GM20431 (cell line): ENCODE results near the gene GAB3.

Experiments
- in situ Hi-C: fragments of 300-500 bp; cut with MseI, MboI; formaldehyde crosslinking; loops from one replicate; pipeline ENCODE4 v1.15.0; 2020; ENCODE audit warnings: low sequenced_read_pairs; ENCODE audit not compliant: unreplicated experiment

GAB3 gene, protein sequence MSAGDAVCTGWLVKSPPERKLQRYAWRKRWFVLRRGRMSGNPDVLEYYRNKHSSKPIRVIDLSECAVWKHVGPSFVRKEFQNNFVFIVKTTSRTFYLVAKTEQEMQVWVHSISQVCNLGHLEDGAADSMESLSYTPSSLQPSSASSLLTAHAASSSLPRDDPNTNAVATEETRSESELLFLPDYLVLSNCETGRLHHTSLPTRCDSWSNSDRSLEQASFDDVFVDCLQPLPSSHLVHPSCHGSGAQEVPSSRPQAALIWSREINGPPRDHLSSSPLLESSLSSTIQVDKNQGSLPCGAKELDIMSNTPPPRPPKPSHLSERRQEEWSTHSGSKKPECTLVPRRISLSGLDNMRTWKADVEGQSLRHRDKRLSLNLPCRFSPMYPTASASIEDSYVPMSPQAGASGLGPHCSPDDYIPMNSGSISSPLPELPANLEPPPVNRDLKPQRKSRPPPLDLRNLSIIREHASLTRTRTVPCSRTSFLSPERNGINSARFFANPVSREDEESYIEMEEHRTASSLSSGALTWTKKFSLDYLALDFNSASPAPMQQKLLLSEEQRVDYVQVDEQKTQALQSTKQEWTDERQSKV

DNA sequence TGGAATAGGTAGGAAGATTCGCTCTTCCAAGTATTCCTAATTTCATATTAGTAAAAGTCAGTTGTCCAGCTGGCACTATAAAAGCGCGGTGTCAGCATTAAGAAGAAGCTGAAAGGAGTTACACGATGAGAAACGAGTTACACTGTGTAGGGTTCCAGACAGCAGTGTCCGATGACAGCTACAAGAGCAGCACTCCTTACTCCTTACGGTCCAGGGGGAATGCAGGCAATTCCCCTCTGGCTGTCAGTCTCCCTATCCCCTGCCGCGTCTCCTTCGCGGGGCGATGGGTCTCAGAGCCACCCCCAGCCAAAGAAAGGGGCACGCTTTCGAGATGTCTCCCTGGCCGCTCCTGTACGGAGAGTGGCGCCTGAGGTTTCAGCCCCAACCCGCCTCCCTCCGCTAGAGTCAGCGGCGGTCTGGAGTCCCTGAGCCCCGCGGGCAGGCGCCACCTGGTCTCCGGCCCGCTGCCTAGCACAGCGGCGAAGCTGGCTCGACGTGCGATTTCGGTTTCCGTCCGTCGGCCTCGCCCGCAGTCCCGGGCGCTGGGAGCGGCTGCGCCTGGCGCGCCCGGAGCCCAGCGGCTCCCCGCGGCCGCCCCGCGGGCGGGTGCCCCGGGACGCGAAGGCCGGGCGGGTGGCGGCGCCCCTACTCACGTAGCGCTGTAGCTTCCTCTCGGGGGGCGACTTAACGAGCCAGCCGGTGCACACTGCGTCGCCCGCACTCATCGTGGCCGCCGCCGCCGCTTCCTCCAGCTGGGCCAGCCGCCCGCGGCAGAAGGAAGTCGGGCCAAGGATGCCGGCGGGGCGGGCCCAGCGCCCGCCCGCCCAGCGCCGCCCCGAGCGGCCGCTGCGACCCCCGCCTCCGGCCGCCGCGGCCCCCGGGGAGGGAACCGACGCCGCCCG, at the start of gene GAB3:
TSS of gene GAB3 (minus strand) at position 777 of the 902 bp plus-strand sequence. CDS start at position 725, 52 bp downstream.
- in situ Hi-C loops, result no loop called here

DNA sequence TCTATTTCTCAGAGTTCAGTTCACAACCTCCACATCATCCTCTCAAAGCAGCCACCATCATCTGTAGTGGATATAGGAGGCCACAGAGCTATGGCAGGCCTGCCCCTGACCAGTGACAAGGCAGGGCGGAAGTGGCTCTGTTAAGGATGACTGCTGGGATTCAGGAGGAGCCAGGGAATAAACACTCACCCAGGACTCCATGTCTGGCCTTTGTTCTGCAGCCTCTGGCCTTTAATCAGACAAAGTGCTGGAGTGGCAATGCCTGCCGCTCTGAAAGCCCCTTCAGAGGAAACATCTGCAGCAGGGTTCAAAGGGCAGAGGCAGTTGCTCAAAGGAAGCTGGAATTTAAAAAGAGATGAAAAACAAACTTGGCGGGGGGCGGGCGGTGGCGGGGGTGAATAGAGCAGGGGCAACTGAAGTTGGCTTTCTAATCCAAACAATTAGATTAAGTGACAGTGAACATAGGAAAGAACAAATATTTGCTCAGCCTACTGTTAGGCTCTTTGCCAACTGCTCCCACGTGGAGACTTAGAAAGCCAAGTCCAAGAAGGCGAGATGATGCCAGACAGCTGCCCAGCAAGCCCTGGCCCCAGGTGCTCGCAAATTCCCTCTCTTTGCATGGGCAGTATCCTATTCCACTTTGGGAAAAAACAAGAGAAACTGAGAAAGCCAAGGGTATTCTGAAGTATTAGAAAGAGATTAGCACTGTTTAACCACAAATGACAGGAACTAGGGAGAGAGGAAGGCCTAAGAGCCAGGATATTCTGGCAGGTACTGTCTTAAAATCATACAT, 48.9 kb upstream of the GAB3 start:
- in situ Hi-C loops, result no loop called here

DNA sequence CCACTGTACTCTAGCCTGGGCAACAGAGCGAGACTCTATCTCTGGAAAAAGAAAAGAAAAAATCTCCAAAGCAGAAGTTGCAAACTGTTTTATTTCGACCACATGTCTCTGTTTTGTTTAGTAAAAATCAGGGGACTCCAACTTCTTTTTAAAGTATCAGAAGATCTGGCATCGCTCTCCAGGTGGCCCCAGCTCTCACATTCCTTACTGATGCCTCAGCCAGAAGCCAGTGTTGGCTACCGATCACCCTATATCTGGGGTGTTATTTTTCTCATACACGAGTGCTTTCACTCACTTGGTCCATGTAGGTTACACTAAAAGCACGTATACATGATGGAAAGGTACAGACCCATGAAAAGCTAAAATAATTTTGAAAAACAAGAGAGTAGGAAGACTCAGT, 46.1 kb upstream of the GAB3 start:
- in situ Hi-C loops, result no loop called here

- in situ Hi-C loops, result no loop called here
Measured at GRCh38 chrX:154795016-154795415, 44.1 kb upstream of the GAB3 start.

DNA sequence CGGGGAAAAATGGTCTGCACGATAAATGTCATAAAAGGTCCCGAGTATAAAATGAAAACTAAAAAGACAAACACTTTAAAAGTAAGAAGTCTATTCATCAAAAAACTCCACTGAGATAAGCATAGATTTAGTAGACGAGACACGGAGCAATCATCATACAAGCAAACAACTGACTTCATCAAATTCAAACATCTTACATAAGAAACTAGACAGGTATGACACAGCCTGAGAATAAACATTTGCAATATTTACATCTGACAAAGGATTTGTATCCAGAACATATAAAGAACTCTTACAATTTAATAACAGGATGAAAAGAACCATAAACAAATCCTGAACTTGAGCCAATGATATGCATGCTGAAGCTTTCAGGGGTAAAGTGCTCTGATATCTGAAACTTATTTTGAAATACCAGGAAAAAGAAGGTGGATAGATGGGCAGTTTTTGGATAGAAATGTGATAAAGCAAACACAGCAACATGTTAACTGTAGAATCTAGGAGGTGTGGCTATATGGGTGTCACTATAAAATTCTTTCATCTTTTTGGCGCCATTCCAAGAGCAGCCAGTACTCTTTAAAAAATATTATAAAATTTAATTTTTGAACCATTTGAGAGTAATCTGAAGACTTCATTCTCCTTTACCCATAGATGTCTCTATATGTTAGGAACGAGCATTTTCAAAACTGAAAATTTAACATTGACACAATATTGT, 42.4 kb upstream of the GAB3 start:
- in situ Hi-C loops, result no loop called here

GRCh38 chrX:154791939-154792338, 41.1 kb upstream of the GAB3 start:
- in situ Hi-C loops, result no loop called here

DNA sequence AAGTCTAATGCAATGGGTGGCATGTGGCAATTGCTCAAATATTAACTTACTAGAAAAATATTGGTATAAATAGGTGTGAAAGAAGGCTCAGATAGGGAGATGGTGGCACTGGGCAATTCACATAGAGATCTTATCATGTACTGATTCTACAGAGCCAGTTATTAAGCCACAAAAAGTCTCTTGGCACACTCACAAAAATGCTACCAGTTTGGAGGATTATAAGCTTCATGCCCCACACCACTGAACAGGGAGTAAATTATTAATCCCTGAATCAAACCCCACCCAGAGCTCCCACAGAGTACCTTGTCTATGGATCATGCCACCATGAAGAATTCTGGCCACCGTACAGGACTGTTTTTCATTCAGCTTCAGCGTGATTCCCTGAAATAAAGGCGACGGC, 40.6 kb upstream of the GAB3 start:
- in situ Hi-C loops, result no loop called here

GRCh38 chrX:154785716-154786115, 34.8 kb upstream of the GAB3 start:
- in situ Hi-C loops, result no loop called here

DNA sequence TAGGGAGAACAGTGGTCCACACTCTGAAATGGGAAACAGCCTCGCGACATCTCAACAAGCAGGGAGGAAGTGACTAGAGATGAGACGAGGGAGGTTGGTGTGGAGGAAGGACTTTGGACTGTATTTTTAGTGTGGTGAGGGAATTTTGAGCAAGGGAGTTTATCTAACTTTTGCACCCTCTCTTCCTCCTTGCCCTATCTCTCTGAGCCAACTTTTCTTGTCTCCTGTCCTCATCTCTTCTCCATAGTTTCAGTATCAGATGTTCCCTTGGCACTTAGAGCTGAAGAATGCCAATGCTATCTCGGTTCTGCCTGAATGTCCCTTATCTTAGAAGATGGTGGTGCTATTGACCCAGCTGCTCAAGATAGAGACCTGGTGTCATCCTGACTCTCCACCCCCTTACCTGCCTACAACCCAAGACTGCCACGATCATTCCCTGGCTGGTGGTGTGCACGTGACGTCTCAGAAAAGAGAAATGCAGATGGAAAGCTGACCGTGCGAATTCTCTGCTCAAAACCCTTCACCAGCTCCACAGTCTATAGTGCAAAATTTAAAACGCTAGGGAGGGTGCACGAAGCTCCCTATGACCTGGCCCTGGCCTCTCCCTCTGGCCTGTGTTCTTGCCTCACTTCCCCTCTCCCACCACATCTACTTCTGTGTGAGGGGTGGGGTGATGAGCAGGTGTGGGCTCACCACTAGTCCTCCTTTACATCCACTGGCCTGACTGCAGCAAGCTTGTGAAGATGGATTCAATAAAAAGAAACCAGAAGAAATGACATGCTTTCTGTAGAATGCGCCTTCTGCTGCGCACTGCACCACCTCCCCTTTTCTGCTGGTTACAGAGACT, 33.5 kb upstream of the GAB3 start:
- in situ Hi-C loops, result no loop called here

- in situ Hi-C loops, result no loop called here
Measured at GRCh38 chrX:154780968-154781367, 30.1 kb upstream of the GAB3 start.

- in situ Hi-C loops, result no loop called here
Measured at GRCh38 chrX:154779261-154779660, 28.4 kb upstream of the GAB3 start.

DNA sequence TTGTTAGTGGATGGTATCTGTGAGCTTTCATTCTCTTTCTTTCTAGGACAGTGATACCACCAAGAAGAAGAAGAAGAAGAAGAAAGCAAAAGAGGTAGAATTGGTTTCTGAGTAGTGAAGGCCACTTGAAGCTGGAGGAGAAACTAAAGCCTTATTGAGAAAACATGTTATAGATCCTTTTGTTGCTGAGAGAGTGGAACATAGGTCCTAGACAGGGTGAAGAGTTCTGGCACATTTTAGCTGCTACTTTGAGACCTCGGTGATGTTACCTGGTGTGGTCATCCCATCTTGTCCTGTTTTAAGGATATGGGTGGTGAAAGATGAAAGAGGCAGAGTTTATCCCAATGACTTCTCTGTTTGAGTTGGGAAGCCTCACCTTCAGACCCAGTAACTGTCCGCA, 25.9 kb upstream of the GAB3 start:
- in situ Hi-C loops, result no loop called here

DNA sequence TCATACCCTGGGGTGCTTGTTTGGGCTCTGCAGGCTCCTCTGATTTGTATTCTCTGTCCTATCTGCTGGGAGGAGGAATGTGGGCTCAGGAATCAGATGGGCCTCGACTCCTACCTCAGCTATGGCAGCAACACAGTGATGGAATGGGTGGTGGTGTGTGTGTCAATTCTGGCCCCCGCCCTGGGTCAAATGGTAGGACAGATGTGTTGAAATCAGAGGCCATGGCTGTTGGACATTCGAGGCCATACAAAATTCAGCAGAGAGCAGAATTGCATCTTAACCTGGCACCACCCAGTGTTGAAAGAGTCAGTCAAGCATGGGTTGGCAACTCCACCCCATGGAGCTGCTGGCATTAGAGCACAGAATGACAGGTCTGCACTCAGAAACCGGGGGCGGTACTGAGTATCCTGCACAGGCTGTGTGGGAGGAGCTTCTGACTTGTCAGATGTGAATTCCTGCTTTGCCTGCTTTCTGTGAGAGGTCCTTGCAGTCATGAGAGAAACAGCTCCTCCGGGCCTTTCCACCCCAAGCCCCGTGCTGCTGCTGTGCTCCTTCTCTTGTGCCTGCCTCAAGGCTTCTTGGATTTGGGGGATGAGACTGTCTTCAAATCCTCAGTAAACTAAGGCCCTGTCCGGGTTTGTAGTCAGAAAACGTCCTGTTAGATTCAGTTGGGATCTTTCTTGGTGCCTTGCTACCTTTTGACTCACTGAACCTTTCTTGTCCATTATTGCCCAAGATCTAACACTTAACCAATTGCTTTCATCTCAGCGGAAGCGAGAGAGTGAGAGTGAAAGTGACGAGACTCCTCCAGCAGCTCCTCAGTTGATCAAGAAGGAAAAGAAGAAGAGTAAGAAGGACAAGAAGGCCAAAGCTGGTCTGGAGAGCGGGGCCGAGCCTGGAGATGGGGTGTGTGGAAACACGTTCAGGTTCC, 24.8 kb upstream of the GAB3 start:
- in situ Hi-C loops, result no loop called here

DNA sequence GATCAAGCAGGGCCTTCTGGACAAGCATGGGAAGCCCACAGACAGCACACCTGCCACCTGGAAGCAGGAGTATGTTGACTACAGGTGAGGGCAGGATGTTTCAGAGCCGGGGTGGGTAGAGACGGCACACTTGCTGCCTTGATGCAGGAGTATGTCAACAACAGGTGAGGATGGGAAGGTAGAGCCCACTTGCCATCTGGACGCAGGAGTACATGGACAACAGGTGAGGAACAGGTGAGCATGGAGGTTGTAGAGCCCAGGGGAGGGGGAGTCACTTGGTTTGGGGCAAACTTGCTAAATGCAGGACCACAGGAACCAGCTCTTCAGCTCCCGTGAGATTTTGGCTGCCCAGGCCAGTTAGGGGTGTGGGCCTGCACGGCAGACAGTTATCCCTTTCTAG, 23.7 kb upstream of the GAB3 start:
- in situ Hi-C loops, result no loop called here

DNA sequence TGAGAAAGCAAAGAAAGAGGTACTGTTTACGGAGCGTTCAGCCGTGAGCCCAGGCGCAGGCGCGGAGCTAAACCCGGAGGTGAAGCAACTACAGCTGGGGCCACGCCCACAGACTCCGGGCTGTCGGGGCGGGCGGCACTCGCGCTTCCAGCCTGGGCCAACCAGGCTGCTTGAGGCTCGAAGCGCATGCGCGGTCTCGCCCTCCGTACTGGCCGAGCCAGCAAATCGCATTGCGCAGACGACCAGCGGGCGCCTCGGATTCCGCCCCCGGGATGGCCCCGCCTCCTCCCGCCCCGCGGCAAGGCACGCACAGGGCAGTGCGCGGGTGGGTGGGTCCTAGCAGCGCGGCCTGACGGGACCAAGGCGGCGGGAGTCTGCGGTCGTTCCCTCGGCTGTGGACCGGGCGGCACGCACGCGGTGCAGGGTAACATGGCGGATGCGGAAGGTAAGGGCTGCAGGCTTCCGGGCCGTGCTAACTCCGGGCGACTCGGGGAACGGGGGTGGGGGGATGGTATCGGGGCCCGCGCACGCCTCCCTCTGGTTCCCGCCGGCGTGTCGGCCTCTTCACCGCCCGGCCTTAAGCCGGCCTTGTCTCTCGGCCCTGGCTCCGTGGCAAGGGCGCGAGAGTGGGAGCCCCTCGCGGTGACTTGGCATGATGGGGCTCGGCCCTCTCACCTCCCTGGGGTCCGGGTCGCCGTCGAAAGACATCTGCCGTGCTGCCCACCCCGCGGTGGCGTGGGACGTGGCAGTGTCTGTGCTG, 11.8 kb upstream of the GAB3 start, which contains the start of gene DKC1:
TSS of gene DKC1 (plus strand) at position 328 of the 760 bp plus-strand sequence. CDS start at position 430, 102 bp downstream.
- in situ Hi-C loops, result no loop called here

DNA sequence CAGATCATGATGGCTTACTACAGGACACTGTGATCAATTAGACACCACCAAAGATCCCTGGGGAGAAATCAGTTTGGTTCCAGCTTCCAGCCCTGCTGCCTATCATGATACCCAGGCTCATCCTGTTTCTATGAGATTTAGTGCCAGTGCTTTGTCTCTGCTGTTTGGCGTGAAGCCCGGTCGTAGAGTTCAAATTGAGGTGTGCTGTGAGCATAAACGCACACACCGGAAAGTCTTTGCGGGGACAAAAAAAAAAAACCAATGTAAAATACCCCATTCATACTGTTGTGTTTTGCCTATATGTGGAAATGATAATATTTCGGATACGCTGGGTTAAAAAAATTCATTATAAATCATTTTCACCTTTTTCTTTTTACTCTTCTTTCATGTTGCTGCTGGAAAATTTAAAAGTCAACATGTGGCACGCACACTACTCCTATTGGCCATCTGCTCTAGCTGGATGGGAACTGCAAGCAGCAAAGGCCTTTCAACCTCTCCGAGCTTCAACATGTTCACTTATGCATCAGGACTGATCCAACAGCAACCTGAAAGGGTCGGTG, 11.2 kb upstream of the GAB3 start:
- in situ Hi-C loops, result no loop called here
